BJ (cell line): Measurements from ENCODE around the gene HSPA1B. TPM values are rescaled to one million over a fixed set of nuclear protein-coding genes. Genes with fewer than 3 reads are reported as not detected.
A peak's percentile ranks its signal among the peaks of the same experiment; 100 is the strongest.
"Not testable (repeated sequence)": the region's sequence is repeated elsewhere in the genome, so short reads cannot be mapped to it uniquely, and the experiment has no call there.

Experiments
- CTCF ChIA-PET: fragments of 350-600 bp; formaldehyde crosslinking; extraction: SDS; loops from one replicate; lab custom pipeline; 2021; ENCODE audit warnings: antibody characterized with exemption, inconsistent platforms; lab: Yijun Ruan, JAX
- POLR2A ChIA-PET: fragments of 300-600 bp; sonication (Branson Sonifier 250); formaldehyde crosslinking; extraction: SDS; loops from one replicate; lab custom pipeline; 2021; ENCODE audit warnings: antibody characterized with exemption; lab: Charles Lee
- DNase-seq: peaks from one replicate; pipeline ENCODE4 v3.0.0-alpha.2; 2011; ENCODE audit warnings: low read depth
- H3K27me3 ChIP-seq: 2 replicates; pipeline ENCODE4 v1.6.0; 2011; ENCODE audit warnings: low read length; ENCODE audit not compliant: control insufficient read depth, insufficient read depth
- H3K36me3 ChIP-seq: 2 replicates; pipeline ENCODE4 v1.5.1; 2011; ENCODE audit warnings: low read length; ENCODE audit not compliant: control insufficient read depth, insufficient read depth
- H3K4me3 ChIP-seq: 2 replicates; pipeline ENCODE4 v1.5.1; 2011; ENCODE audit warnings: low read depth, mild to moderate bottlenecking, control low read depth, low read length
- polyA plus RNA-seq: library from polyadenylated mRNA; depleted of rRNA; stranded (reverse); fragments of >200 nt; gene quantifications from 2 replicates; pipeline ENCODE4 v1.2.3, GENCODE V29; 2011
- TF ChIP-seq, protein P1 (sequence below): IDR thresholded peaks from 2 replicates; pipeline ENCODE4 v1.5.1; 2011; ENCODE audit warnings: low read depth, mild to moderate bottlenecking, control low read depth, inconsistent platforms, low read length, moderate library complexity; ENCODE audit not compliant: insufficient read depth

Gene HSPA1B
- polyA plus RNA-seq, 1 experiment: 42.8 TPM

DNA sequence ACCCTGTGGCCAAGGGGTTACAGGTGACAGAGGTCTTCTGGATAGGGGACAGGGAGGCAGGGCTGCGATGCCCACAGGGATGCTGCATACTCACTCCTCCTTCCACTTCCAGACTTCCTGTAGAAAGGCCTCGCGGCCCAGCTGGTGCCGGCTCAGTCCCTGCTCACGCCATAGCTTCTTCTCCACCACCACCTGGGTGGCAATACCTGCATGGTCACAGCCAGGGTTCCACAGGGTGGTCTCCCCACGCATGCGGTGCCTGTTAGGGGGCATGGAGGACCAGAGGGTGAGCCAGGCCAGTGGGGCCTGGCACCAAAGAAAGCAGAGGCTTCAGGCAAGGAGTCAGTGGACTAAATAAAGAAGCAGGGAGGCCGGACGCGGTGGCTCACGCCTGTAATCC, 42.1 kb upstream of the HSPA1B start:
- H3K27me3 ChIP-seq: no peaks in the 10 kb centered on the region
- DNase-seq: no peak
- peaks cover 38% of the 10 kb centered on the region for H3K36me3 ChIP-seq
- POLR2A ChIA-PET: no interaction called here
- no peak overlapping the region for H3K4me3 ChIP-seq
- TF ChIP-seq, protein P1, sequence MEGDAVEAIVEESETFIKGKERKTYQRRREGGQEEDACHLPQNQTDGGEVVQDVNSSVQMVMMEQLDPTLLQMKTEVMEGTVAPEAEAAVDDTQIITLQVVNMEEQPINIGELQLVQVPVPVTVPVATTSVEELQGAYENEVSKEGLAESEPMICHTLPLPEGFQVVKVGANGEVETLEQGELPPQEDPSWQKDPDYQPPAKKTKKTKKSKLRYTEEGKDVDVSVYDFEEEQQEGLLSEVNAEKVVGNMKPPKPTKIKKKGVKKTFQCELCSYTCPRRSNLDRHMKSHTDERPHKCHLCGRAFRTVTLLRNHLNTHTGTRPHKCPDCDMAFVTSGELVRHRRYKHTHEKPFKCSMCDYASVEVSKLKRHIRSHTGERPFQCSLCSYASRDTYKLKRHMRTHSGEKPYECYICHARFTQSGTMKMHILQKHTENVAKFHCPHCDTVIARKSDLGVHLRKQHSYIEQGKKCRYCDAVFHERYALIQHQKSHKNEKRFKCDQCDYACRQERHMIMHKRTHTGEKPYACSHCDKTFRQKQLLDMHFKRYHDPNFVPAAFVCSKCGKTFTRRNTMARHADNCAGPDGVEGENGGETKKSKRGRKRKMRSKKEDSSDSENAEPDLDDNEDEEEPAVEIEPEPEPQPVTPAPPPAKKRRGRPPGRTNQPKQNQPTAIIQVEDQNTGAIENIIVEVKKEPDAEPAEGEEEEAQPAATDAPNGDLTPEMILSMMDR: no peak
- CTCF ChIA-PET: interaction anchor here (1.5 to 2.1 kb wide), 3 partner anchors 8 to 16 kb away, joined by 5 read pairs; partner anchors contain the start of genes VARS1 and VWA7

DNA sequence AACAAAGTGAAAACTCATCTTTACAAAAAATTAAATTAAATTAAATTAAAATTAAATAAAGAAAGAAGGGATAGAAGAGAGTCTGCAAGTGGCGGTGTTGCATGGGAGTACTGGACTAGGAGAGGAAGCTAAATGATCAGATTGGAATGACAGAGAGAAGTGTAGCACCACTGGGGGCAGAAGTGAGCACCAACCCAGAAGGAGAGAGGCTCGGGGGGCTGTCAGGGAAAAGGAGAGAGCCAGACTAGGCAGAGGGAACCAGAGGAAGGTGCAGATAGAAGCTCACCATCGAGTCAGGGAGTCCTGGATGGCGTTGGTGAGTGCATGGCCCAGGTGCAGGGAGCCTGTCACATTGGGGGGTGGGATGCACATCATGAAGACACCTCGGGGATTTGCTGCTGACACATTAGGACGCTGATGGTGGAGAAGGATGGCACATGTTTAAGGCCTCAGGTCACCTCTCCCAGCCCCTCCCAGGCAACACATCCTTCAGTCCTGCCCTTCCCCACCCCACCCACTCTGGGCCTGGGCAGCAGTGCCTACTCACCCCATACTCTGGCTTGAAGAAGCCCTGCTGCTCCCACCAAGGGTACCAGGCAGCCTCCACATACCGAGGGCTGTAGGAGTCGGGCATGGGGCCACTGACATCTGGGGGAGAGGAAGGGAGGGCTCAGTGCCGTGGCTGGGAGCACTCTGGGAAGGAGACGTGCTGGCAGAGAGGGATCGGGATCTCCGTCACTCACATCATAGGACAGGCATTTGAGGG, 36.0 kb upstream of the HSPA1B start:
- CTCF ChIA-PET: interaction anchor here (0.5 to 3.2 kb wide), 19 partner anchors 8 to 405 kb away, joined by 3 to 22 read pairs (median 4); partner anchors contain the start of genes HSPA1B, LSM2, LY6G5C and VWA7
- no peak for DNase-seq
- Histone ChIP-seq H3K36me3 (peaks cover 4% of the 10 kb centered on the region), H3K27me3 (no peaks in the 10 kb centered on the region), H3K4me3 (no peak overlapping the region)
- POLR2A ChIA-PET: no interaction called here
- TF ChIP-seq, protein P1: peak; percentile 74

DNA sequence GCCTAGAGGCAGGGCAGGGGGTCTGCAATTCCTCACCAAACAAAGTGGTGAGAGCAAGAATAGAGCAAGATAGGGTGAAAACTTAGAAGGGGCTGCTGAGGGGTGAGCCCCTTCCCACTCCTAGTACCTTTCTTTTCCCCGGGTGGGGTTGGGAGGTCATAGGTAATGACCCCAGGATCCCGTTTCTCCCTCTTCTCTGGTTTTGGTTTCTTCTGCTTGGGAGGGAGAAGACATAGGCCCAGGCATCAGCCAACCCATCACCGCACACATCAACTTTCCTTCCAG, 35.5 kb upstream of the HSPA1B start:
- Histone ChIP-seq H3K36me3 (peaks cover 4% of the 10 kb centered on the region), H3K27me3 (no peaks in the 10 kb centered on the region), H3K4me3 (no peak overlapping the region)
- ChIA-PET POLR2A (no interaction called here), CTCF (interaction anchor here (0.7 to 3.2 kb wide), 7 partner anchors 11 to 22 kb away, joined by 3 to 22 read pairs (median 4); partner anchors contain the start of genes LSM2 and VWA7)
- TF ChIP-seq, protein P1: no peak
- DNase-seq: no peak

DNA sequence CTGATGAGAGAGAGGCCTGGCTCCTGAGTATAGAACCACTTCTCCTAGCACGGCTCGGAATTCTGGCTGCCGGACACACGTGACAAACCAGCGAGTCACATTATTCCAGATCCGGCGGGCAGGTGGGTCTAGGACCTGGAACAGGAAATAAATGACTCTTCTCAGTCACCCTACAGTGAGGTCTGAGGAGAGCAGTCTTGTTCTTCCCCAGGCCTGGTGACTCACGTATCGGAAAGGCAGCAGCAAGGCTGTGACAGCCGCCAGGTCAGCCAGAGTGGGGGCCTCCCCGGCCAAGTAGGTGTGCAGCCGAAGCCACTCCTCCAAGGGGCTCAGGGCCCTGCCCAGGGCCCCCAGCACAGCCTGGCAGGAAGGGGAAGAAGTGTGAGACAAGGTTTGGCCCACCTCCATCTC, 34.8 kb upstream of the HSPA1B start:
- TF ChIP-seq, protein P1: no peak
- POLR2A ChIA-PET: no interaction called here
- H3K36me3 ChIP-seq: peaks cover 4% of the 10 kb centered on the region; the same call in 1 of the 2 replicates
- no peak for DNase-seq
- H3K27me3 ChIP-seq: no peaks in the 10 kb centered on the region
- CTCF ChIA-PET: interaction anchor here (0.7 to 3.2 kb wide), 2 partner anchors 15 to 20 kb away, joined by 3 to 22 read pairs; partner anchors contain the start of gene VWA7
- no peak overlapping the region for H3K4me3 ChIP-seq

DNA sequence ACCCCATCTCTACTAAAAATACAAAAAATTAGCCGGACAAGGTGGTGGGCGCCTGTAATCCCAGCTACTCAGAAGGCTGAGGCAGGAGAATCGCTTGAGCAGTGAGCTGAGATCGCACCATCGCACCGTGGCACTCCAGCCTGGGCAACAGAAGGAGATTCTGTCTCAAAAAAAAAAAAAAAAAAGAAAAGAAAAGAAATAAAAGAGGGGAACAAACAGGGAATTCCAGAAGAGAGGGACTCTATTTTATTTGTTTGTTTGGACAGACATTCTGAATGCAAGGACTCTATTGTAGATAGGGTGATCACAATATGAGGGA, 33.7 kb upstream of the HSPA1B start:
- DNase-seq, CTCF ChIA-PET, H3K36me3 ChIP-seq, POLR2A ChIA-PET, H3K27me3 ChIP-seq: not testable (repeated sequence)
- 0 out of 2 replicates have a peak overlapping the region, but pooled peaks have one; percentile 2 for H3K4me3 ChIP-seq
